HG02623 (cell line): Measurements from ENCODE around the gene GPHN.
A peak's percentile ranks its signal among the peaks of the same experiment; 100 is the strongest.

Source experiments
- ATAC-seq: cut with Tn5 transposase; IDR thresholded peaks from one replicate; pipeline ENCODE4 v1.9.1; 2021; ENCODE audit warnings: moderate library complexity; ENCODE audit not compliant: unreplicated experiment

The GPHN gene

DNA sequence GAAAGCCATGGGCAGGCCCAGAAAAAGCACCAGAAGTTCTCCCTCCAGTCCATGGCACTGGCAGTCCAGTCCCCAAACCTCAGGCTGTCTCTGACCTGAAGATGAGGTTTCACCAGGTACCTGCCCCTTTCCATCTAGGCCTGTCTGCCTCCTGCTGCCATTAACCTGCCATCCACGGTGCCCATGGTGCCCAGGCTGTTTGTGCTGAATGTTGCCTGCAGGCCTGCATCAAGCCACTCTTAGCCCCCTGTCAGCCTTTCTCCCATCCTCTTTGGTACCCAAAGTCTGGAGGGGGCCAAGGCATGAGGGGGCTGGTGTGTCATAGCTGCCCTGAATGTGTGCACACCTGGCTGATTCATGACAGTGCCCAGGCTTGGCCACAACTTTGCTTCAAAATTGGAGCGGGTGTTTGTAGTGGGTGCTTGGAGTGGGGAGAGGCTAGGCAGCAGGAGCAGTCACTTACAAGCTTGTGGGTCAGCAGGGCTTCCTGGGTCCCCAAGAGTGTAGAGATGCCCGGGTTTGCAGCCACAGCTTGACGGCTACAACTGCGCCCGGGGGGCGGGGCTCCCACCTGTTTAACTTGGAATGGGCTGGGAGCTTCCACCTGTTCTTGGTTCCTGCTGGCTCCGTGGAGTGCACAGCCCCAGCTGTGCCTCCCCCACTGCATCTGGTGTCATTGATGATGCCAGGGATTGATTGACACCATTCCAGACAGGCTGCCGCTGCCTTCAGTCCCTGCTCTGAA lies 88.5 kb downstream of the GPHN start:
- ATAC-seq: no peak

DNA sequence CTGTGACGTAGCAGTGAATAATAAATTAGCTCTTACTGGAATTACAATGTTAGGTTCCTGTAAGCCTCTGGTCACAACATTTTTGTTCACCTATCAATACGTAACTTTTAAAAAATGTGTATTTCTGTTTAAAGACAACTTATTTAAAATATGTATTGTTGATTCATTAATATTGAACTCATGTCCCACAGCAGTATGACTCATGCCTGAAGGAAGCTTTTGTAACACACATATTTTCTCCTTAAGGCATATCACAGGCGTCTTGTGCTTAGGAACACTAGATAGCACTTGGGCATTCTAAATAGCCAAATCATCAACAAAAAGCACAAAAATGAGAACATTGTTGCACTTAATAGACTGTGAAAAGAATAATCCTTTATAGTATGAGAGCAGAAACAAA lies 92.5 kb downstream of the GPHN start:
- ATAC-seq: no peak

DNA sequence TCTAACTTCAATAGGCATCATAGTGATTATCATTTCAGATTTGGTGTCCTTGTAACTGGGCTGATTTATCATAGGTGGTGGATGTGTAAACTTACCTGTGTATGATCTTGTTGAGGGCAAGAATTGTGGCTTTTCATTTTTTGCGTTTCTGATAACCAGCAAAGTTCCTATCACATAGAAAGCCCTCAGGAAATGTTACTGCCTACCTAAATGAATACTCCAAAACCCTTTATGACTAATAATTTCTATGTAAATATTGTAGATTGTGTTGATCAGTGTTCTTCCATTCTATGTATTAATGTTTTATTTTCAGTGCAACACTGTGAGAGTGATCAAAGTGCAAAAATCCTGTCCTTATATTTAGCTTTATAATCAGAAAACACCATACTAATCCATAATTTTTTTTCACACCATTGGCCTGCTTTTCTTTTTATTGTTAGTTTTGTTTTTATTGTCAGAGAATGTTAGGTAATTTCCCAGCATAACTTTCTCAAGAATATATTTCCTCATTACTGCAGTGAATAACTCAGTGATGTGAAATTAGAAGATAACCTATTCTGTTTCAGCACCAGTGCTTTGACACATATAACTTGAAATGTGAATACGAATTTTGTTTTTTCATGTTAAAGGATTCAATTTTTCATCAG lies 94.1 kb downstream of the GPHN start:
- ATAC-seq: no peak

- ATAC-seq: no peak
These were observed 96.0 kb downstream of the GPHN start for GRCh38 chr14:66603945-66604344.

DNA sequence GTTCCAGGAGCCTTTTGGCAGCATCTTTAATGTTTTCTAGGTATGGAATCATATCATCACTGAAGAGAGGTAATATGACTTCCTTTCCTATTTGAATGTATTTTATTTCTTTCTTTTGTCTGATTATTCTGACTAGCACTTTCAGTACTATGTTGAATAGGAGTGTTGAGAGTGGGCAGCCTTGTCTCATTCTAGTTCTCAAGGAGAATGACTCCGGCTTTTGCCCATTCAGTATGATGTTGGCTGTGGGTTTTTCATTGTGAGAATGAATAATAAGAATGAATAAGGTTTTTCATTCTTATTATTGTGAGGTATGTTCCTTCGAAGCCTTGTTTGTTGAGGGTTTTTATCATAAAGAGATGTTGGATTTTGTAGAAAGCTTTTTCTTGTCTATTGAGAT lies 98.9 kb downstream of the GPHN start:
- no peak for ATAC-seq

GRCh38 chr14:66610154-66610563 lies 102.2 kb downstream of the GPHN start:
- ATAC-seq: no peak

GRCh38 chr14:66613344-66613743 lies 105.4 kb downstream of the GPHN start:
- ATAC-seq: no peak

DNA sequence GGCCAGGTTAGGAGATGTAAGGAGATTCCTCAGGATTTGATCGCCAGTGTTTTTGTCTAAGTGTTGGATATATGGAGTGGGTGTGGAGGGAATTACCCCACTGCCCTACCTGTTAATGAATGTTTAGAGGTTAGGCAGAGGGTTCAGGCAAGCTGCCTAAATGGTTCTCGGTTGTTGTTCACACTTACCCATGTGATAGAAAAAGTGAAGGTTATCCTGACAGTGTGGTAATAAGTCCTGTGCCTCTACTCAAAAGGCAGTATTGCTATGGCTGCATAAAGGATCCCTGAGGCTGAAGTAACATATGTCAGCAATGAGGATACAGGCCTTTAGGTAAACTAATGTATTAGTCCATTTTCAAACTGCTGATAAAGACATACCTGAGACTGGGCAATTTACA lies 112.0 kb downstream of the GPHN start:
- no peak for ATAC-seq

DNA sequence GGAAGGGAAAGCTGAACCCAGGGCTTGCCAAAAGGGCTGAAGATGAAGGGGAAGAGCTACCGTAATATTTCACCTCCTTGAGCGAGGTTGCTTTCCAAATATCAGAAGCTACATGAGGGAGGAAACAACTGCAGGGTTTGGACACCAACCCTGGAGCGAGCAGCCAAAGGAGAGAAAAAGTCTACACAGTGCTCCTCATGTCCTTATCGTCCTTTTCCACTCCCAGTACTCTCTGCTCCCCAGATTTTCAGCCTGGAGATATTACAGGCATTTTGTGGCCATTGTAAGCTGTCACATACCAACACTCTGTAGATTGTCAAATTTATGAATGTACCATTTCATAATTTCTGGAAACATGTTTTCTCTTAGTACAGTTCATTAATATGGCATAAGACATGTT lies 115.9 kb downstream of the GPHN start:
- ATAC-seq: no peak

DNA sequence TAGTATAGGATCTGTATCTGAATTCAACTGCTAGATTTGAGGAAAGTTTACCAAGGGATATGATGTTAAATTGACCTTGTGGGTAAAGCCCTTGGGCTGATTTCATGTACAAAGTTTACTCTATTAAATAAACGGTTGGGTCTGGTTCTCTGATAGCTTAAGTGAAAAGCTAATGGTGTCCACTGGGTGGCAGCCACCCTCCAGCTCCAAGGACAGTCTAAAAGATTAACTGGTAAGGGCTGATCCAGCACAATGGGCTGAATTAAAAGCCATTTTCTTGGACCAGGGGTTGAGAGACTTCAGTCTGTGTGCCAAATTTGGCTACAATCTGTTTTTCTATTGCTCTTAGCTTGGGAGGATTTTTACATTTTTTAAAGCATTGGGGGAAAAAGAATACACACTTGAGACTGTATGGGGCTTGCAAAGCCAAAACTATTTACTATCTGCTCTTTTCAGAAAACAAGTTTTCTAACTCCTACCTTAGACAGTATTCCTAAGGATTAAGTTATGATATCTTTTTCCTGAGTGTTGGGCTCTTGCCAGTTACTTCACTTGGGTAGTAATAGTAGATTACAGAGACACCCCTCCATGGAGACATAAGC lies 116.5 kb downstream of the GPHN start:
- ATAC-seq: no peak

- ATAC-seq: no peak
These were observed 120.7 kb downstream of the GPHN start for GRCh38 chr14:66628636-66629035.

DNA sequence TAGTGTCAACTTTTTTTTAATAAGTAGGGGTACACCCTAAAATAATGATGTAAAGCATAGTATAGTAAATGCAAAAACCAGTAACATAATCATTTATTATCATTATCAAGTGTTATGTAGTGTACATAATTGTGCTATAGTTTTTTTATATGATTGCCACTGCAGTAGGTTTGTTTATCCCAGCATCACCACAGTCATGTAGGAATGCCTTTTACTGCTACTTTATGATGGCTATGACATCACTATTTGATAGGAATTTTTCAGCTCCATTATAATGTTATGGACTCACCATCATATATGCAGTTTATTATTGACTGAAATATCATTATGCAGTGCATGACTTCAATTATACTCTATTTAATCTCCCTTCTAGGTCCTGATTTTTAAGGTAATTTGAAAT lies 121.6 kb downstream of the GPHN start:
- no peak for ATAC-seq

- ATAC-seq: no peak
These were observed 126.9 kb downstream of the GPHN start for GRCh38 chr14:66634876-66635275.

- ATAC-seq: no peak
These were observed 127.5 kb downstream of the GPHN start for GRCh38 chr14:66635435-66635834.

- ATAC-seq: no peak
These were observed 128.3 kb downstream of the GPHN start for GRCh38 chr14:66636240-66636639.

DNA sequence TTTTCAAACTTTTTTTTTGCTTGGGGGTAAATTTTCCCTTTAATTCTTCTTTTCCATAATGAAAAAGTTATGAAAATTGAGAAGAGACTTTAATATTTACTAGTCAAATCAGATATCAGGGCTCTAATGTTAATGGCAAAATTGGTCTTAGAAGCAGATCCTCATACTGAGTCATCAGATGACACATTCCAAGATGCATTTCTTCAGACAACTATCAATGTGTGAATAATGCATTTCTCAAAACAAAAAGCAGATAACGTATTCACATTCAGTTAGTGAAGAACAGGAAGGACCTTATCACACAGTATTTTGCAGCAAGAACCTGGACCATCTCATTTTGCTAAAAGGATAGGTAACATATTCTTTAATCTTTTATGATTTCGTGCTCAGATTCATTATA lies 130.7 kb downstream of the GPHN start:
- ATAC-seq: no peak

DNA sequence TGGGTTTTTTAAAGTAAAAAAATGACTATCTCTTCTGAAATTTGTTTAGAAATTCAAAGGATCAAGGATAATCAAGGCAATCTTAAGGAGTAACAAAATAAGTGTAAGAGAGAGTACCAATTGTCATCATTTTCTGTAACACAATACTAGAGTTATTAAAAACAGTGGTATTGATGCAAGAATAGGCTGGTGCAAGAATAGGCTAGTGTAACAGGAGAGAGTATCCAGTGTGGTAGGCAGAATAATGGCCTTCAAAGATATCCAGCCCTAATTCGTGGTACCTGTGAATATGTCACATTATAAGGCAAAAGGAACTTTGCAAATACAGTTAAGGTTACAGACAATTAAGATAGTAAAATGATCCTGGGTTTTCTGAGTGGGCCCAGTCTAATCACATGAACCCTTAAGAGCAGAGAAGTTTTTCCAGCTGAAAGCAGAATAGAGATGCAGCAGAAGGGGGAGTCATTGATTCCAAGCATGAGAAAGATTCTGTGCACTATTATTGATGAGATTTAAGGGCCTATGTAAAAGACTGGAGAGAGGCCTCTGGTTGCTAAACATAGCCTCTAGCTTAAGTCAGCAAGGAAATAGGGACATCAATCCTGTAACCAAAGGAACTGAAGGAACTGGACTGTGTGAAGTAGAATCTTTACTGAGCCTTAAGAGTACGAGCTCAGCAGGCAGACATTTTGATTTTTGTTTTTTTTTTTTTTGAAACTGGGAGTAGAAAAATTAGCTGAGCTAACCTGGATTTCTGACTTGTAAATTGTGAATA lies 134.1 kb downstream of the GPHN start:
- ATAC-seq: no peak

GRCh38 chr14:66643344-66643743 lies 135.4 kb downstream of the GPHN start:
- no peak for ATAC-seq

GRCh38 chr14:66645716-66646115 lies 137.8 kb downstream of the GPHN start:
- ATAC-seq: no peak

GRCh38 chr14:66649498-66649897 lies 141.6 kb downstream of the GPHN start:
- peak; percentile 49 for ATAC-seq

DNA sequence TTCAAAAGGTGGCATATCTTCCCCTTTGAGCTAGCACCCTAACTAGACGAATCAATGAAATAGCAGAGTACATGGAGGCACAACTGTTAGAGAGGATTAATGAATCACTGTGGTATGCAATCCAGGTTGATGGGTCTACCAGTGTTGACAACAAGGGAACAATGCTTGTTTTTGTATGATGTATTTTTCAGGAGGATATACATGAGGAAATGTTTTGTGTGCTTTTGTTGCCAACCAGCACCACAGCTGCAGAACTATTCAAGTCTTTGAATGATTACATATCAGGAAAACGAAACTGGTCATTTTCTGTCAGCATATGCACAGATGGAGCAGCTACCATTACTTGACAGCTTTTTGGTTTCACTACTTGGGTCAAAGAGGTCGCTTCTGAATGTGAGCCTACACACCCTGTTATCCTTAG lies 142.6 kb downstream of the GPHN start:
- peak; percentile 80 for ATAC-seq
